ENCODE results near the gene GCKR.

DNA sequence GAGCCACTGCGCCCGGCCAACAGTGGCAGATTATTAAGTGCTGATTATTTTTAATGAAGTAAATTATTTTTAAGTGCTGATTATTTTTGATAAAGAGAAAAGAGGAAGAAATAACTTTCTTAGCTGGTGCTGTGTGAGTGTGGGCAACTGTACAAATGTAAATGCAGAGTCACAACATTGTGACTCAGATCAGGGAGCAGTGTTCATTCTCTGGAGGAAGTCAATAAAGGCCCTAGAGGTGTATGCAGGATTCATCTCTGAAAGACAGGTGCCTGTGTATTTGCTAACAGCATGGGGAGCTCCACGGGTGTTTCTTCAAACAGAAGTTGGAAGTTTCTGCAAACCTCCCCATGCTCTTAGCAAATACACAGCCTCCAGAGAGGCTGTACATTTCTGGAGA is 48.3 kb upstream of the GCKR start:
- TF ChIP-seq, protein P1, sequence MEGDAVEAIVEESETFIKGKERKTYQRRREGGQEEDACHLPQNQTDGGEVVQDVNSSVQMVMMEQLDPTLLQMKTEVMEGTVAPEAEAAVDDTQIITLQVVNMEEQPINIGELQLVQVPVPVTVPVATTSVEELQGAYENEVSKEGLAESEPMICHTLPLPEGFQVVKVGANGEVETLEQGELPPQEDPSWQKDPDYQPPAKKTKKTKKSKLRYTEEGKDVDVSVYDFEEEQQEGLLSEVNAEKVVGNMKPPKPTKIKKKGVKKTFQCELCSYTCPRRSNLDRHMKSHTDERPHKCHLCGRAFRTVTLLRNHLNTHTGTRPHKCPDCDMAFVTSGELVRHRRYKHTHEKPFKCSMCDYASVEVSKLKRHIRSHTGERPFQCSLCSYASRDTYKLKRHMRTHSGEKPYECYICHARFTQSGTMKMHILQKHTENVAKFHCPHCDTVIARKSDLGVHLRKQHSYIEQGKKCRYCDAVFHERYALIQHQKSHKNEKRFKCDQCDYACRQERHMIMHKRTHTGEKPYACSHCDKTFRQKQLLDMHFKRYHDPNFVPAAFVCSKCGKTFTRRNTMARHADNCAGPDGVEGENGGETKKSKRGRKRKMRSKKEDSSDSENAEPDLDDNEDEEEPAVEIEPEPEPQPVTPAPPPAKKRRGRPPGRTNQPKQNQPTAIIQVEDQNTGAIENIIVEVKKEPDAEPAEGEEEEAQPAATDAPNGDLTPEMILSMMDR (IDR thresholded peaks at IDR 0.05): no peak
- no peak for TF ChIP-seq POLR2A (IDR thresholded peaks at IDR 0.05)
- TF ChIP-seq POLR2AphosphoS5 (IDR thresholded peaks at IDR 0.05): no peak
- no peak for TF ChIP-seq EP300 (IDR thresholded peaks at IDR 0.05)

Measured in suprapubic skin (tissue), 4 donors.